Measurements from ENCODE around the gene SYVN1.
A peak's percentile ranks its signal among the peaks of the same experiment; 100 is the strongest.

The SYVN1 gene

GRCh38 chr11:65136515-65137096 is 2.3 kb upstream of the SYVN1 start:
- Histone ChIP-seq H3K9ac (ENCODE audit: low read depth, low read length, poor library complexity, severe bottlenecking) (no peak overlapping the region), H4K20me1 (ENCODE audit: insufficient read depth, low read length, poor library complexity, severe bottlenecking) (peaks cover 21% of the 10 kb centered on the region), H3F3A (ENCODE audit: low read depth) (no peaks in the 10 kb centered on the region), H3K79me2 (ENCODE audit: insufficient read depth, low read length) (peaks cover 26% of the 10 kb centered on the region), H3K4me3 (ENCODE audit: low read length, poor library complexity, severe bottlenecking) (no peak overlapping the region), H2AFZ (ENCODE audit: low read length) (no peak overlapping the region), H3K9me2 (replicated peaks; ENCODE audit: low read depth, low read length) (no peaks in the 10 kb centered on the region), H3K36me3 (ENCODE audit: insufficient read depth, low read length) (no peaks in the 10 kb centered on the region; the same call in 1 of the 2 replicates), H3K27me3 (ENCODE audit: insufficient read depth, low read length, poor library complexity, severe bottlenecking) (no peaks in the 10 kb centered on the region), H3K4me1 (ENCODE audit: insufficient read depth, low read length, poor library complexity, severe bottlenecking) (peaks cover 24% of the 10 kb centered on the region), H3K9me3 (ENCODE audit: insufficient read depth, low read depth, low read length) (no peaks in the 10 kb centered on the region), H3K4me2 (ENCODE audit: low read depth, low read length, poor library complexity, severe bottlenecking) (no peak overlapping the region)
- TF ChIP-seq EZH2phosphoT487 (IDR thresholded peaks at IDR 0.05; ENCODE audit: borderline replicate concordance) (no peak), CTCF (conservative IDR thresholded peaks at IDR 0.05; ENCODE audit: low read length) (no peak)

GRCh38 chr11:65135633-65136145 is 1.4 kb upstream of the SYVN1 start:
- Histone ChIP-seq H3K36me3 (ENCODE audit: insufficient read depth, low read length) (peaks cover 8% of the 10 kb centered on the region; the same call in 1 of the 2 replicates), H3F3A (ENCODE audit: low read depth) (no peaks in the 10 kb centered on the region), H4K20me1 (ENCODE audit: insufficient read depth, low read length, poor library complexity, severe bottlenecking) (peaks cover 21% of the 10 kb centered on the region), H3K27me3 (ENCODE audit: insufficient read depth, low read length, poor library complexity, severe bottlenecking) (no peaks in the 10 kb centered on the region), H3K9me3 (ENCODE audit: insufficient read depth, low read depth, low read length) (no peaks in the 10 kb centered on the region), H3K4me3 (ENCODE audit: low read length, poor library complexity, severe bottlenecking) (peak overlapping the region; percentile 84), H3K4me2 (ENCODE audit: low read depth, low read length, poor library complexity, severe bottlenecking) (peak overlapping the region; percentile 98), H3K79me2 (ENCODE audit: insufficient read depth, low read length) (peaks cover 26% of the 10 kb centered on the region), H2AFZ (ENCODE audit: low read length) (peak overlapping the region; percentile 92; the same call in 1 of the 2 replicates), H3K4me1 (ENCODE audit: insufficient read depth, low read length, poor library complexity, severe bottlenecking) (peaks cover 24% of the 10 kb centered on the region), H3K9me2 (replicated peaks; ENCODE audit: low read depth, low read length) (no peaks in the 10 kb centered on the region), H3K9ac (ENCODE audit: low read depth, low read length, poor library complexity, severe bottlenecking) (peak overlapping the region; percentile 88)
- TF ChIP-seq EZH2phosphoT487 (IDR thresholded peaks at IDR 0.05; ENCODE audit: borderline replicate concordance) (no peak), CTCF (conservative IDR thresholded peaks at IDR 0.05; ENCODE audit: low read length) (no peak)

- peak overlapping the region; percentile 84 for H3K4me3 ChIP-seq (ENCODE audit: low read length, poor library complexity, severe bottlenecking)
- peak overlapping the region; percentile 88 for H3K9ac ChIP-seq (ENCODE audit: low read depth, low read length, poor library complexity, severe bottlenecking)
- peak overlapping the region; percentile 98 for H3K4me2 ChIP-seq (ENCODE audit: low read depth, low read length, poor library complexity, severe bottlenecking)
- no peaks in the 10 kb centered on the region for H3K9me3 ChIP-seq (ENCODE audit: insufficient read depth, low read depth, low read length)
- H3F3A ChIP-seq (ENCODE audit: low read depth), result no peaks in the 10 kb centered on the region
- TF ChIP-seq EZH2phosphoT487 (IDR thresholded peaks at IDR 0.05; ENCODE audit: borderline replicate concordance) (no peak), CTCF (conservative IDR thresholded peaks at IDR 0.05; ENCODE audit: low read length) (no peak)
- H3K4me1 ChIP-seq (ENCODE audit: insufficient read depth, low read length, poor library complexity, severe bottlenecking), result peaks cover 24% of the 10 kb centered on the region
- H3K9me2 ChIP-seq (replicated peaks; ENCODE audit: low read depth, low read length), result no peaks in the 10 kb centered on the region
- H4K20me1 ChIP-seq (ENCODE audit: insufficient read depth, low read length, poor library complexity, severe bottlenecking), result peaks cover 21% of the 10 kb centered on the region
- H3K36me3 ChIP-seq (ENCODE audit: insufficient read depth, low read length), result peaks cover 12% of the 10 kb centered on the region; the same call in 1 of the 2 replicates
- peaks cover 26% of the 10 kb centered on the region for H3K79me2 ChIP-seq (ENCODE audit: insufficient read depth, low read length)
- no peaks in the 10 kb centered on the region for H3K27me3 ChIP-seq (ENCODE audit: insufficient read depth, low read length, poor library complexity, severe bottlenecking)
- peak overlapping the region; percentile 92 for H2AFZ ChIP-seq (ENCODE audit: low read length)
Measured at GRCh38 chr11:65134952-65135632, 773 bp upstream of the SYVN1 start.

All from Loucy (cell line).